Right kidney (tissue), 1 donor: ENCODE measurements around the gene HDHD5.

Source experiments
- DNase-seq: peaks from one replicate; pipeline ENCODE4 v3.0.0-alpha.2; 2016

Gene HDHD5

DNA sequence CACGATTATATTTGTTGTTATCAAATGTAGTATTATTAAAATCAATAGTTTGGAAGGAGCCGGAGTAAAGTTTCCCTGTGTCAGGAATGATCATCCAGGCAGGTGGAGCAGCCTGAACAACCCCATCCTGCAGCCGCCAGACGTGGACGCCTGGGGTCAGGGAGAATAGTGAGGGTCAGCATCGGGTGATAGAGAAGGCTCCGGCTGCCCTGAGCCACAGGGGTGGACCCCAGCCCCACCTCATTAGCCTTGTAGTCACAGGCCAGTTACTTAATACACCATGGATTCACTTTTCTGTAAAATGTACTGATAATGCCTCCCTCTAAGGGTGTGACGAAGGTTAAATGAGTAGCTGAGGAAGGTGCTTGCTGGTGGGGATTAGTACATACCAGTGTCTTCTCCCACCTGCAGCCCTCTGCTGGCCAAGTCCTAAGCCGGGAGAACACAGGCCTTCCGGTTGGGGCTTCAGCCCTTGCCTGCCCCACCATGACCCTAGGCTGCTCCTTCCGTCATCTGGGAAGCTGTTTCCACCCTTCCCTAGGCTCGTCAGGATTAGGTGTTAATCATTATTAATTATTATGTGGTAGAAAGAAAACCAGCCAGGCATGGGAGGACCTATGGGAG, 52.8 kb downstream of the HDHD5 start:
- DNase-seq = no peak

DNA sequence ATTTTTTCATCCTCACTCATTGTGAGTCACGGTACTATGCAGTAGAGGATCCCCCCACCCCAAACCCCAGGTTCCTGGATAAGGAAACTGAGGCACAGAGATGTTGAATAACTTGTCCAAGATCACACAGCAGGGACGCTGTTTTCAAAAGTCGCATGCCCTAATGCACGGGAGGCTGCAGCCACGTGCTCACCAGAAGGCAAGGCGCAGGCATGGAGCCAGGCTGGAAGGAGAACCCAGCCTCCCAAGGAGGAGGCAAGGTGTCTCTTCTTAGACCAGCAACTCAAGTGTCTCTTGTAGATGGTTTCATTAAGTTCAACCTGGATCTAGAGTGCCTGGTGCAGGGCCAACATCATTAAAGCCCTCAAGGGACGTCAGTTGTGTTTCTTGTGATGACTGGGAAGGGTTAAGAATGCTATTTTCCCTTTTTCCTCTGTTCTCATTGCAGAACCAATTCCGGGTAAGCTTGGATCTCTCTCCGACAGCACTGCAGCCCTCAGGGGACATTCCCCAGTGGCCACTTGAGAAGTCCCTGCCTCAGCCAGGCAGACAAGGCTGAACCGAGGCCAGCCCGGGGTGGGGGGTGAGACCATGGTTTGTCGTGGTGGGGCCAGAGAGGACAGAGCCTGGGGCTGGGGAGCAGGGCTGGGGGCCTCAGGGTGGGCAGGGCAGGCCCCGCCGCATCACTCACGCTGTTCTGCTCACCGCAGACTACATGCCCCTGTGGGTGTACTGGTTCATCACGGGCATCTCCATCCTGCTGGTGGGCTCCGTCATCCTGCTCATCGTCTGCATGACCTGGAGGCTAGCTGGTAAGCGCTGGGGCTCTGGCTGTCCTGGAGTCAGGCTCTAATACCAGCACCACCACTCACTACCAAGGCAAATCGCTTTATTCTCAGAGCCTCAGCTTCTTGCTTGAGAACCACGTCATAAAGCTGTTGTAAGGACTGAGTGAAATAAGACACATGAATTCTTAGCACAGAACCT, 53.6 kb downstream of the HDHD5 start:
- no peak for DNase-seq

DNA sequence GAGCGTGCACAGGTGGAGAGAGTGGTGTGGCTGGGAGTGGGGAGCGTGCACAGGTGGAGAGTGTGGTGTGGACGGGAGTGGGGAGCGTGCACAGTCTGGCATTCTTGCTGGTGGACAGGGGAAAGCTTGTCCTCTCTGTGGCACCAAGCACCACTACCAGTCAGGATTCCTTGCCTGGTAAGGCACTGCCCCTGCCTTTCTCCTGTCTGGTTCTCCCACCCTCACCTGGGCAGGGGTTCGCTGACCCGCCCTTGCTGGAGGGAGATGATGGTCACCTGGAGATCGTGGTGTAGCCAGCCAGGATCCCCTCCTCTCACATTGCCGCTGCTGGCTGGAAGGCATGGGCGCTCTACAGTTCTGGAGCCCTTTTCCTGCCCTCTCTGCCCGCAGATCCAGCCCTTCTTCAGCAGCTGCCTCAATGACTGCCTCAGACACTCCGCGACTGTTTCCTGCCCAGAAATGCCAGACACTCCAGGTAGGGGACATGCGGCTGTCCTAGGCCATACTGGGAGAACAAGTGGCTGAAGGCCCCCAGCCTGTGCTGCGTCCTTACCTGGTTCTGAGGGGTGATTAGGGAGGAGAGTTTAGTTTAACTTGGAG, 54.6 kb downstream of the HDHD5 start:
- DNase-seq = no peak

- DNase-seq = no peak
Observed at GRCh38 chr22:17103351-17103750, 55.7 kb downstream of the HDHD5 start.

GRCh38 chr22:17102297-17102667, 56.8 kb downstream of the HDHD5 start:
- no peak for DNase-seq

- no peak for DNase-seq
Observed at GRCh38 chr22:17101475-17102296, 57.4 kb downstream of the HDHD5 start.

- DNase-seq = no peak
Observed at GRCh38 chr22:17100621-17101020, 58.5 kb downstream of the HDHD5 start.

GRCh38 chr22:17098379-17098819, 60.7 kb downstream of the HDHD5 start:
- no peak for DNase-seq

GRCh38 chr22:17097701-17098100, 61.4 kb downstream of the HDHD5 start:
- DNase-seq = no peak

GRCh38 chr22:17097062-17097461, 62.0 kb downstream of the HDHD5 start:
- DNase-seq = no peak

DNA sequence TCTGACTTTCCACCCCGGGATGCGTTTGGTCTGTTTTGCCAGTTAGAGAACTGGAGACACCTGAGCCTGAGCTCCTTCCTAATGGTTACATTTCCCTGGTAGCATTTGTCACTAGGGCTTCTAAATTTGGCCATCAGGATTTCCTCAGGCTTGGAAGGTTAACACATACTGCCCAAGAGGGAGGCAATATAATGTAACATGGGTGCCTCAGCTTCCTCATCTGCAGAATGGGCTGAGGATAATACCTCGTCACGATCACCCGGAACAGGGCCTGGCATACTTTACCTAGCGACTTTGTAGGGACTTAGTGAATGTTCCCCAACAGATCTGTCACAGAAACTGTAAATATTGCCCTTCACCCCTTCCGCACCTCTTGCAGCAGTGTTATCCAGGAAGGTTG, 63.0 kb downstream of the HDHD5 start:
- no peak for DNase-seq

- DNase-seq = no peak
Observed at GRCh38 chr22:17095538-17095937, 63.5 kb downstream of the HDHD5 start.

GRCh38 chr22:17093081-17093480, 66.0 kb downstream of the HDHD5 start:
- DNase-seq = no peak

- DNase-seq = no peak
Observed at GRCh38 chr22:17091851-17092250, 67.2 kb downstream of the HDHD5 start.

DNA sequence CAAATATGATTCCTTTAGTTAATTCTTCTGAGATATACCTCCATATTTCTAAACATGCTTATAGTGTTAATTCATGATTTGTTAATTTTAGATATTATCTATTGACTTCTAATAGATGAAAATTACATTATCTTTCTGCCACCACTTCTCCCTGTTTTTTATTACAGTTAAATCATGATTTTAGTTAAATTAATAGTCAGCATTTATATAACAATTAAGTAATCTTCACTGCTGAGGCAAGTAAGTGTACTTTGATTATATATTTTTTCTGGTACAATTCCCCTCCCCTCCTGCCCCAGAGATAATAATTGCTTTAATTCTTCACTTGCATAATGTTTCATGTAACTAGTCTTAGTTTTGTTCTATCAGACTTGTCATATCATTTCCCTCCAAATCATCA, 68.5 kb downstream of the HDHD5 start:
- DNase-seq = no peak
